DLD1 (cell line): ENCODE measurements around the gene LPAR3.

Source experiments
- in situ Hi-C: cut with HindIII; loops from 2 replicates; pipeline ENCODE4 v1.10.0; 2017; ENCODE audit warnings: low sequenced_read_pairs

The LPAR3 gene

DNA sequence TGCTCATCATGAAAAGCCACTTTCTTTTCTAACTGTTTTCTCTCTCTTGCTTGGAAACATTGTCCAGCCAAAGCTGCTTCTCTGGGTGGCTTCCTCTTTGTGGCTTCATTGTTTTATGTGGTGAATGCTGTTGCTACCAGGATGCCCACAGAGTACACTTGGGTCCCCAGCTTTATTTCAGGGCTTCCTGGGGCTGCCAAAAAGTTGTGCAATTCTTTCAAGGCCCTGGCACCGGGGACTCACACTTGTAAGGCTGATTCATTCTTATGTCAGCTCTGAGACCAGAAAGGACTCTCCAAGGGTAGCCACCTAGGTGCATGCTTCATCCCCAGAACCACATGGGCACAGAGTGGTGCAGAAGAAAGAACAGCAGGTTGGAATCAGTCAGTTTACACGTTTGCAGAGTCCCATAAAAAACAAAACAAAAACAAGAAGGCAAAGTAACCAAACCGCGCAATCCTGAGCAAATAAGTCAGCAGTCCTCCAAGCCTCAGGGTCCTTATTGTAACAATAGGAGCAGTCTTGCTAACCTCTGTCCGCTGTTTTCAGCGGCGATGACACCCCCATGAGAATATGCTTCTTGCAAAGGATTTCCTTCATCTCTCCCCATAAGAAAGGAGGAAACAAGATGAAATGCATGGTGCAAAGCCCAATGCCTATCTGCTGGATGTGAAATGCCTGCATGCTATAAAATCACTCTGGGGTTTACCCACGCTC lies 112.8 kb downstream of the LPAR3 start:
- in situ Hi-C loops = loop anchor here (5.0 kb wide), 1 partner anchor 343 kb away; no protein-coding TSS in a partner anchor

DNA sequence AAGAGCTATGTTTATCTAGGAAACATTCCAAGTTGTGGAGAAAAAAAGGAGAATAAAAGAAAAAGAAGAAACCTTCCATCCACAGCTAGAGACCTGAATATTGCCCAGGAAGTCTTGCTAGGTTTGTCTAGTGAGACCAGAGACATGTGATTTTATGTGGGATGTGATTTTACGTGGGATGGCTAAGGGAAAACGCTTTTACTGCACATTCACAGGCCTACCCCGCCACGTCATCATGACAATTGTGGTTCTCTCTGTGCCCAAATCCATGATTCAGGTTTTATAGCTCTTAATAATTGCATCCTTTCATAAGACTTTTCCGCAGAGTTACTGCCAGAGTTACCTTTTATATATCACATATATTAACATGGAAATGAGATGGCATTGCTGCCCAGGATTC lies 116.4 kb downstream of the LPAR3 start:
- in situ Hi-C loops = loop anchor here (5.0 kb wide), 1 partner anchor 339 kb away; no protein-coding TSS in a partner anchor

GRCh38 chr1:84775535-84775920 lies 117.5 kb downstream of the LPAR3 start:
- in situ Hi-C loops = loop anchor here (5.0 kb wide), 1 partner anchor 338 kb away; no protein-coding TSS in a partner anchor

DNA sequence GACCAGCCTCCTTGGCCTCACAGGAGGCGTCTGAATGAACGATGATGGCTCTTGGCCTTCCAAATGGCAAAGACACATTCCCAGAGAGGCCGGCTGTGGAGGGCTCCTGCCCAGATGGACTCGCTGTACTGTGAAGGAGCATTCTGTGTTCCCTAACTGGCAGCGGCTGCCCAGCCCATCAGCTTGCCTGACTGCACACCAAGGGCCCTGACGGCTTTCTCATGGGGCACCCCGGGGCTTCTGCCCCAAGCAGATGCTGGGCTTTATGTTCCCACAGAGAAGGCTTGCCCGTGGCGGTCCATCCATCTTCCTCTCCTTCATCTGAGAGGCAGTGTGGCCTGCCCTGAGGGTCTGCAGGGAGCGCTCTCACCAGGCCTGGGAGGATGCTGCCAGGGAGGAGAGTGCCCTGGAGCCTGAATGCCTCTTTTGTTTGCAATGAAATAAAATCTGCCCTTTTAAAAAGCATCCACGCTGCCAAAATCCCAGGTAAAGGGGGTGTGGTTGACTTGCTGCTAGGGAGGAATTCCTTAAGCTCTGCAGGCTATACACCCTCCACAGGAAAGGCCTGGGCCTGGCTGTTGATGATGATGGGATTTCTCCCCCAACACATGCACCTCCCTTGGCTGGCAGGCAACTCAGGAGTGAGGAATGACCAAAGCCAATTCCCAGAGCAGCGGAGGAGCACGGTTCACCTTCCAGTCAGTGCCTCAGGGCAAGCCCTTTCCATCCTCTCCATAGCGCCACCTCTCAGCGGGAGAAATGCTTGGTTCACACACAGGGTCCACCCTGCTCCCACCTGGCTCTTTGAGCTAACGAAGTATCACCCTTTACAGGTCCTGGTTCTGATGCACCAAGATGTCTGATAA lies 118.1 kb downstream of the LPAR3 start:
- in situ Hi-C loops = loop anchor here (5.0 kb wide), 1 partner anchor 338 kb away; no protein-coding TSS in a partner anchor

DNA sequence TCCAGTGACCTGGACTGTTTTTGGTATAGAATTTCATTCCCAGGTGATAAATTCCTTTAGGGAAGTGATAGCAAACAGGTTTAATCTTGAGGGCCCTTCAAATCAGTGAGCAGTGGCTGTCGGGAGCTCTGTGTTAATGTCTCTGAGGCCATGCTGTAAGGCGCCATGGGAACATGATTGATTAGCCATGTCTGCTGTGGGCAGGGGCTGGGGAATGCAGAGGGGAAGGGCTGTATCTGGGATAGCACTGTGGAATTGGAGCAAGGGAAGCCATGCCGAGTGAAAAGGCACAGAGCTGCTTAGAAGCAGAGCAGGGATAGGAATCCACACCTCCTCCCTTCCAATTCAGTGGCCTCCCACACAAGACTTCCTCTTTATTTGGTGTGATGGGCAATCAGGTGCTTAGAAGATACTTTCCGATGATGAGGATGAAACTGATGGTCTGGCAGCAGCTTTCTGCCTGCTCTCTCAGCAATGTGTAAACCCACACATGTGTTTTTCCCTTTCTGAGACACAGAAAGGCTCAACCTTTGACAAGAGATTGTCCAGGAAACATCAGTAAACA lies 119.0 kb downstream of the LPAR3 start:
- in situ Hi-C loops = no loop called here

GRCh38 chr1:84773195-84773594 lies 119.8 kb downstream of the LPAR3 start:
- in situ Hi-C loops = no loop called here

GRCh38 chr1:84772428-84772943 lies 120.5 kb downstream of the LPAR3 start:
- in situ Hi-C loops = no loop called here

DNA sequence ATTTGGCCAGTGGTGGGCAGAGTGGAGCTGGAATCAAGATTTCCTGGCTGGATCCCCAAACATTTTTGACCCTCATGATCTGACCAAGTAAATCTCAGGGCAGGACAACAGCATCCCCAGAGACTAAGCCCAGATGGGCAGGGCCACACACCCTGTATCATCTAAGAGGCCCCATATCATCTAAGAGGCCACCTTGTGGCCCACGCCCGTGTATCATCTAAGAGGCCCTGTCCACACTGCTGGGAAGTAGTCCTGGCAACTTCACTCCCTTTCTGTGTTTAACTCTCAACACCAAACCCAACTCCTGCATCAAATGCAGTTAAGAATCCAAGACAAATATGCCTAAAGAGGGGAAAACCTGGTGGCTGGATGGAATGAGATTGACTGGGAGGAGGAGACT lies 121.1 kb downstream of the LPAR3 start:
- in situ Hi-C loops = no loop called here

- in situ Hi-C loops = no loop called here
These were observed 122.5 kb downstream of the LPAR3 start for GRCh38 chr1:84770481-84770880.

DNA sequence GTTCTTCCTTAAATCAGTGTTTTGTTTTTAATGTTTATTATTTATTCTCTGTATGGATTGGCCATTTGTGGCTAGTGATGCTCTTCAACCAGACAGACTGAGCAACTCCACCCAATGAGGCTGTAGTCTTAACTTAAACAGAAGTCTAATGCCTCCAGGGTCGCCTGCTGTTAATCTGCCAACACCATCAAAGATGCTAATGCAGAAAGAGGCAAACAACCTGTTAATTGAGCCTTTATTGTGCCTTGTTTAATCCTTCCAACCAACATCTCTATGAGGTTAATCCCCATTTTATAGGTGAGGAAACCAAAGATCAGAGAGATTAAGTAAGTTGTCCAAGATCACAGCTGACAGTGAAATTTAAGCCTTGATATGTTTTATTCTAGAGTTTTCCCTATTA lies 123.4 kb downstream of the LPAR3 start:
- in situ Hi-C loops = no loop called here

DNA sequence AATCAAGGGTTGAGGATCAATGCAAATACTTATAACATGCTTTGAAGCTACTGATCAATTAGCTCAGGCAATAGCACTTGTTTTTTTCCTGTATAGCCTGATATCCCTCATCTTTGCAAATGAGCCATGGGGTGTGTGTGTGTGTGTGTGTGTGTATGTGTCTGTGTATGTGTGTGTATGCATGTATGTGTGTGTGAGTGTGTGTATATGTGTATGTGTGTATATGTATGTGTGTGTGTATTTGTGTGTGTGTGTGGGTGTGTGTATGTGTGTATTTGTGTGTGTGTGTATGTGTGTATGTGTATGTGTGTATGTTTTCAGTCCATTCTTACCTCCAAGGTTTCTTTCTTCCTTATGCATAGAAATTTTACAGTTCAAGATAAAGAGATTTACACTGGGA lies 124.4 kb downstream of the LPAR3 start:
- in situ Hi-C loops = no loop called here

- in situ Hi-C loops = no loop called here
These were observed 128.9 kb downstream of the LPAR3 start for GRCh38 chr1:84763912-84764680.

DNA sequence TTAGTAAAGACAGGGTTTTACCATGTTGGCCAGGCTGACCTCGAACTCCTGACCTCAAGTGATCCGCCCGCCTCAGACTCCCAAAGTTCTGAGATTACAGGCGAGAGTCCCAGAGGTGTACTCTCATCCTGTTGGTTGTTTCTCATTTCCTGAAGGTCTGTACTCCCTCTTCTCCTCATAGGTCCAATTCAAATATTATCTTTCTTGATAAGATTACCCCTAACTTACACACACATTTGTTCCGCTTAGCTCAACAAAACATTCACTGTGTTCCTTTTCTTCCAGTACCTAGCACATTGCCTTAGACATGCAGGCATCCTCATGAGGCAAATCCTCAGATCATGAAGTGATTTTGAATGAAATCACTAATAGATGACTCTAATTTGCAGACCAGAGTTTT lies 130.3 kb downstream of the LPAR3 start:
- in situ Hi-C loops = no loop called here
